Astrocyte (in vitro differentiated cells and primary cell): ENCODE results near the gene COL6A5. TPM values are rescaled to one million over a fixed set of nuclear protein-coding genes. Genes with fewer than 3 reads are reported as not detected.

Experiments
- DNase-seq: peaks from one replicate; pipeline ENCODE4 v3.0.0-alpha.2; 2010; ENCODE audit warnings: low read depth
- FAIRE-seq: peaks from 2 replicates; lab custom pipeline; 2011; peaks lifted over from hg19 to GRCh38; lab: Jason Lieb, UNC
- H2AFZ ChIP-seq: 2 replicates; pipeline ENCODE4 v1.6.0; 2012; ENCODE audit warnings: low read depth, low read length, inconsistent platforms
- H3K27ac ChIP-seq: 2 replicates; pipeline ENCODE4 v1.5.1; 2011; ENCODE audit warnings: low read depth, low read length, inconsistent platforms
- H3K27me3 ChIP-seq: 2 replicates; pipeline ENCODE4 v1.6.0; 2011; ENCODE audit warnings: low read length, inconsistent platforms; ENCODE audit not compliant: insufficient read depth
- H3K36me3 ChIP-seq: 2 replicates; pipeline ENCODE4 v1.5.1; 2011; ENCODE audit warnings: low read length, inconsistent platforms; ENCODE audit not compliant: insufficient read depth
- H3K4me1 ChIP-seq: 2 replicates; pipeline ENCODE4 v1.5.1; 2011; ENCODE audit warnings: low read length, inconsistent platforms; ENCODE audit not compliant: insufficient read depth
- H3K4me2 ChIP-seq: 2 replicates; pipeline ENCODE4 v1.6.0; 2012; ENCODE audit warnings: low read length, inconsistent platforms
- H3K4me3 ChIP-seq: 2 replicates; pipeline ENCODE4 v1.5.1; 2011; ENCODE audit warnings: low read depth, mild to moderate bottlenecking, low read length, inconsistent platforms; ENCODE audit not compliant: insufficient read depth
- H3K79me2 ChIP-seq: 2 replicates; pipeline ENCODE4 v1.6.0; 2012; ENCODE audit warnings: mild to moderate bottlenecking, low read length, inconsistent platforms; ENCODE audit not compliant: insufficient read depth
- H3K9ac ChIP-seq: 2 replicates; pipeline ENCODE4 v1.6.0; 2012; ENCODE audit warnings: mild to moderate bottlenecking, low read length, inconsistent platforms
- H3K9me3 ChIP-seq: 2 replicates; pipeline ENCODE4 v1.5.1; 2012; ENCODE audit warnings: low read depth, mild to moderate bottlenecking, low read length, inconsistent platforms; ENCODE audit not compliant: insufficient read depth
- H4K20me1 ChIP-seq: 2 replicates; pipeline ENCODE4 v1.6.0; 2012; ENCODE audit warnings: low read length, inconsistent platforms; ENCODE audit not compliant: insufficient read depth
- H3K27ac Mint-ChIP-seq: one replicate; pipeline ENCODE4 v1.8.0; 2021; ENCODE audit warnings: mild to moderate bottlenecking, mixed read lengths; ENCODE audit not compliant: unreplicated experiment
- H3K27me3 Mint-ChIP-seq: one replicate; pipeline ENCODE4 v1.8.0; 2021; ENCODE audit warnings: low read depth, mixed read lengths; ENCODE audit not compliant: unreplicated experiment
- H3K36me3 Mint-ChIP-seq: one replicate; pipeline ENCODE4 v1.8.0; 2021; ENCODE audit warnings: low read depth, mixed read lengths; ENCODE audit not compliant: unreplicated experiment
- H3K4me1 Mint-ChIP-seq: one replicate; pipeline ENCODE4 v1.8.0; 2021; ENCODE audit warnings: low read depth, mixed read lengths; ENCODE audit not compliant: unreplicated experiment
- H3K4me3 Mint-ChIP-seq: one replicate; pipeline ENCODE4 v1.8.0; 2021; ENCODE audit warnings: mild to moderate bottlenecking, moderate library complexity, mixed read lengths; ENCODE audit not compliant: unreplicated experiment
- H3K9me3 Mint-ChIP-seq: one replicate; pipeline ENCODE4 v1.8.0; 2021; ENCODE audit warnings: mild to moderate bottlenecking, mixed read lengths; ENCODE audit not compliant: unreplicated experiment
- EZH2 ChIP-seq: IDR thresholded peaks from 2 replicates; pipeline ENCODE4 v1.6.1; 2012; ENCODE audit warnings: mild to moderate bottlenecking, low read length, inconsistent platforms; ENCODE audit not compliant: insufficient read depth
- total RNA-seq: library from RNA; stranded (reverse); gene quantifications from 2 replicates; pipeline ENCODE4 v1.2.1, GENCODE V29; 2021
- TF ChIP-seq, protein P1 (sequence below): IDR thresholded peaks from 2 replicates; pipeline ENCODE4 v1.5.1; 2011; ENCODE audit warnings: low read depth, mild to moderate bottlenecking, inconsistent platforms, low read length, moderate library complexity; ENCODE audit not compliant: insufficient read depth

COL6A5 gene
- total RNA-seq, 1 donor from 2014 or later = 0.02 TPM

DNA sequence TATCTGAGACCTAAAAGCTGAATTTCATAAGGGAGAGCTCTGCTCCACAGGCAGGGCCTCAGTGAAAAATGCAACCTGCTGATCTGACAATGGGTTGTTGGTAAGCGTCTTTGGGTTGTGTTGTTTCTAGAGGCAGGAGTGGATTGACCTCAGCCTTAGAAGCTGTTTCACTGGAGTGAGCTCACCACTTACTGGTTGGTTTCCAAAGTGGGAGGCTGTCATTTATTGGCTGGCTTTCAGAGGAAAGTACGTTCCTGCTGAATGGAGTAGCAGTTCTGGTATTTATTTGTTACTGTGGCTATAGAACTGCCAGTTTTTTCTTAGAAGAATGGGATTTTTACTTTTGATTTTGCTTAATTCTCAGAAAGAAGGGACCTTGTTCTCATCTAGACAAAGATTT is 29.3 kb upstream of the COL6A5 start:
- H3K27ac ChIP-seq = no peak overlapping the region
- H3K4me3 Mint-ChIP-seq = no peak overlapping the region
- no peaks in the 10 kb centered on the region for H3K4me1 ChIP-seq
- H3K4me3 ChIP-seq = no peak overlapping the region
- DNase-seq (peak; percentile 2), FAIRE-seq (no peak)
- no peak overlapping the region for H3K4me2 ChIP-seq
- H2AFZ ChIP-seq = no peak overlapping the region
- H3K27me3 ChIP-seq = peaks cover 4% of the 10 kb centered on the region
- no peaks in the 10 kb centered on the region for H3K4me1 Mint-ChIP-seq
- no peak for TF ChIP-seq EZH2
- TF ChIP-seq, protein P1, sequence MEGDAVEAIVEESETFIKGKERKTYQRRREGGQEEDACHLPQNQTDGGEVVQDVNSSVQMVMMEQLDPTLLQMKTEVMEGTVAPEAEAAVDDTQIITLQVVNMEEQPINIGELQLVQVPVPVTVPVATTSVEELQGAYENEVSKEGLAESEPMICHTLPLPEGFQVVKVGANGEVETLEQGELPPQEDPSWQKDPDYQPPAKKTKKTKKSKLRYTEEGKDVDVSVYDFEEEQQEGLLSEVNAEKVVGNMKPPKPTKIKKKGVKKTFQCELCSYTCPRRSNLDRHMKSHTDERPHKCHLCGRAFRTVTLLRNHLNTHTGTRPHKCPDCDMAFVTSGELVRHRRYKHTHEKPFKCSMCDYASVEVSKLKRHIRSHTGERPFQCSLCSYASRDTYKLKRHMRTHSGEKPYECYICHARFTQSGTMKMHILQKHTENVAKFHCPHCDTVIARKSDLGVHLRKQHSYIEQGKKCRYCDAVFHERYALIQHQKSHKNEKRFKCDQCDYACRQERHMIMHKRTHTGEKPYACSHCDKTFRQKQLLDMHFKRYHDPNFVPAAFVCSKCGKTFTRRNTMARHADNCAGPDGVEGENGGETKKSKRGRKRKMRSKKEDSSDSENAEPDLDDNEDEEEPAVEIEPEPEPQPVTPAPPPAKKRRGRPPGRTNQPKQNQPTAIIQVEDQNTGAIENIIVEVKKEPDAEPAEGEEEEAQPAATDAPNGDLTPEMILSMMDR = no peak
- no peak overlapping the region for H3K27ac Mint-ChIP-seq
- H3K9ac ChIP-seq = no peak overlapping the region
- H3K36me3 Mint-ChIP-seq = no peaks in the 10 kb centered on the region
- H3K36me3 ChIP-seq = no peaks in the 10 kb centered on the region
- H3K79me2 ChIP-seq = no peaks in the 10 kb centered on the region
- H3K9me3 ChIP-seq = no peaks in the 10 kb centered on the region
- H4K20me1 ChIP-seq = no peaks in the 10 kb centered on the region
- no peaks in the 10 kb centered on the region for H3K27me3 Mint-ChIP-seq
- H3K9me3 Mint-ChIP-seq = no peaks in the 10 kb centered on the region

DNA sequence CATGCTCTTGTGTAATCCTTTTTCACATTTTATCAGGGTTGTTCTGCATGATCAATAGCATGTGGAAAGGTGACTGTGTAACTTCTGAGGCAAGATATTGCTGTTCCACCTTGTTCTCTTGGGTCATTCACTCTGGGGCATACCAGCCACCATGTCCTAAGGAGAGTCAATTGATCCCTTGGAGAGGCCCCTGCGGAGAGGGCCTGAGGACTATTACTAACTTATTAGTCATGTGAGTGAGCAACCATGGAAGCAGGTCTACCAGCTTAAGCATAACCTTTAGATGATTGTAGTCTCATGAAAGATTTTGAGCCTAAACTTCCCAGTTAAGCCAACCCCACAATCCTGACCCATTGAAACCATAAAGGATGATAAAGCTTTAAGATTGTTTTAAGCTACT is 22.0 kb upstream of the COL6A5 start:
- Mint-ChIP-seq H3K4me3 (no peak overlapping the region), H3K9me3 (no peaks in the 10 kb centered on the region), H3K27ac (no peak overlapping the region), H3K4me1 (no peaks in the 10 kb centered on the region), H3K36me3 (no peaks in the 10 kb centered on the region), H3K27me3 (no peaks in the 10 kb centered on the region)
- H4K20me1 ChIP-seq = no peaks in the 10 kb centered on the region
- no peaks in the 10 kb centered on the region for H3K9me3 ChIP-seq
- no peak overlapping the region for H3K27ac ChIP-seq
- no peak overlapping the region for H3K4me2 ChIP-seq
- FAIRE-seq (no peak), DNase-seq (no peak)
- no peak for TF ChIP-seq EZH2
- TF ChIP-seq, protein P1 = no peak
- H3K4me3 ChIP-seq = no peak overlapping the region
- no peaks in the 10 kb centered on the region for H3K36me3 ChIP-seq
- no peaks in the 10 kb centered on the region for H3K79me2 ChIP-seq
- no peak overlapping the region for H3K9ac ChIP-seq
- peaks cover 4% of the 10 kb centered on the region for H3K27me3 ChIP-seq
- no peak overlapping the region for H2AFZ ChIP-seq
- no peaks in the 10 kb centered on the region for H3K4me1 ChIP-seq

- Histone ChIP-seq H2AFZ (no peak overlapping the region), H3K9me3 (no peaks in the 10 kb centered on the region), H3K27ac (no peak overlapping the region), H3K79me2 (no peaks in the 10 kb centered on the region), H3K36me3 (no peaks in the 10 kb centered on the region), H3K9ac (no peak overlapping the region), H3K27me3 (peaks cover 13% of the 10 kb centered on the region), H3K4me3 (no peak overlapping the region), H3K4me1 (no peaks in the 10 kb centered on the region), H3K4me2 (no peak overlapping the region), H4K20me1 (no peaks in the 10 kb centered on the region)
- Mint-ChIP-seq H3K9me3 (peaks cover 10% of the 10 kb centered on the region), H3K36me3 (no peaks in the 10 kb centered on the region), H3K27ac (no peak overlapping the region), H3K4me3 (no peak overlapping the region), H3K27me3 (peaks cover 11% of the 10 kb centered on the region), H3K4me1 (peaks cover 3% of the 10 kb centered on the region)
- TF ChIP-seq EZH2 = no peak
- TF ChIP-seq, protein P1 = no peak
- FAIRE-seq (no peak), DNase-seq (no peak)
These were observed 4.7 kb upstream of the COL6A5 start for GRCh38 chr3:130340766-130341165.
